GM12878 (cell line): ENCODE measurements around the gene CLEC3A. TPM values are rescaled to one million over a fixed set of nuclear protein-coding genes. Genes with fewer than 3 reads are reported as not detected.

Experiments used
- ATAC-seq: fragments of 200-7000 bp; cut with Tn5 transposase; 3 replicates; pipeline ENCODE4 v1.9.1; 2020; ENCODE audit warnings: mild to moderate bottlenecking, moderate library complexity
- BruUV-seq: library from RNA; stranded (reverse); fragments of 400-500 nt; replicated peaks from 2 replicates; lab custom pipeline; 2021; lab: Mats Ljungman, UMichigan
- CTCF ChIA-PET: fragments of 300-600 bp; sonication (Branson Sonifier 250); formaldehyde crosslinking; extraction: SDS; loops from one replicate; lab custom pipeline; 2021; ENCODE audit warnings: inconsistent platforms; lab: Yijun Ruan, JAX
- POLR2A ChIA-PET: fragments of 350-600 bp; formaldehyde crosslinking; extraction: SDS; loops from one replicate; lab custom pipeline; 2021; ENCODE audit warnings: inconsistent platforms; lab: Charles Lee
- RAD21 ChIA-PET: fragments of 300-600 bp; sonication (Branson Sonifier 250); formaldehyde crosslinking; loops from one replicate; lab custom pipeline; 2023; ENCODE audit warnings: antibody characterized with exemption; ENCODE audit not compliant: unreplicated experiment; lab: Charles Lee
- SMC1A ChIA-PET: fragments of 300-600 bp; sonication (Branson Sonifier 250); formaldehyde crosslinking; loops from one replicate; lab custom pipeline; 2023; ENCODE audit not compliant: unreplicated experiment, uncharacterized antibody; lab: Charles Lee
- DNase-seq: peaks from one replicate; pipeline ENCODE4 v3.0.0-alpha.2; 2011; ENCODE audit warnings: low read depth, low spot score
- FAIRE-seq: peaks from 3 replicates; lab custom pipeline; 2011; peaks lifted over from hg19 to GRCh38; lab: Jason Lieb, UNC
- H2AFZ ChIP-seq: 2 replicates; pipeline ENCODE4 v1.6.0; 2011; ENCODE audit warnings: low read depth, low read length, control low read depth; ENCODE audit not compliant: control insufficient read depth
- H3K27ac ChIP-seq: 2 replicates; pipeline ENCODE4 v1.5.1; 2011; ENCODE audit warnings: control low read depth; ENCODE audit not compliant: control insufficient read depth, insufficient read depth
- H3K27me3 ChIP-seq, 2 experiments: replicated peaks in 1 of 2; 2 replicates each; pipeline versions ENCODE4 v1.6.0 to v1.6.1; 2011; ENCODE audit warnings: low read length in 1 of 2; ENCODE audit not compliant: control insufficient read depth in 2 of 2, insufficient read depth in 2 of 2
- H3K36me3 ChIP-seq, 2 experiments: 2 replicates each; pipeline ENCODE4 v1.5.1; 2011; ENCODE audit warnings: low read length in 1 of 2; ENCODE audit not compliant: control insufficient read depth in 2 of 2, insufficient read depth in 2 of 2
- H3K4me1 ChIP-seq: 2 replicates; pipeline ENCODE4 v1.6.1; 2011; ENCODE audit warnings: mild to moderate bottlenecking, low read length, moderate library complexity, mixed read lengths; ENCODE audit not compliant: control insufficient read depth, insufficient read depth
- H3K4me2 ChIP-seq: 2 replicates; pipeline ENCODE4 v1.6.0; 2011; ENCODE audit warnings: control low read depth; ENCODE audit not compliant: control insufficient read depth, insufficient read depth
- H3K4me3 ChIP-seq: fragments of 200-600 bp; sonication (generic); 2 replicates; pipeline ENCODE4 v1.5.1; 2016
- H3K79me2 ChIP-seq: 2 replicates; pipeline ENCODE4 v1.6.0; 2011; ENCODE audit warnings: low read length; ENCODE audit not compliant: control insufficient read depth, insufficient read depth
- H3K9ac ChIP-seq: 2 replicates; pipeline ENCODE4 v1.8.0; 2011; ENCODE audit warnings: low read length, control low read depth, mixed read lengths; ENCODE audit not compliant: control insufficient read depth, insufficient read depth
- H3K9me3 ChIP-seq: replicated peaks from 3 replicates; pipeline ENCODE4 v1.5.1; 2011; ENCODE audit warnings: mild to moderate bottlenecking, low read length; ENCODE audit not compliant: control insufficient read depth, insufficient read depth
- H4K20me1 ChIP-seq: 2 replicates; pipeline ENCODE4 v1.6.0; 2011; ENCODE audit not compliant: control insufficient read depth, insufficient read depth
- BCL11A ChIP-seq: IDR thresholded peaks from 2 replicates; pipeline ENCODE4 v1.6.1; 2011; ENCODE audit warnings: low read depth, low read length
- BHLHE40 ChIP-seq, 2 experiments: fragments of 450-650 bp in 1 of 2; IDR thresholded peaks; 2 replicates each; pipeline ENCODE4 v1.6.1; 2011 to 2017; ENCODE audit warnings: low read depth in 2 of 2, borderline replicate concordance in 1 of 2, improper control_type of control experiment in 1 of 2, low read length in 1 of 2, mild to moderate bottlenecking in 1 of 2
- CHD2 ChIP-seq: IDR thresholded peaks from 2 replicates; pipeline ENCODE4 v1.6.1; 2011; ENCODE audit warnings: low read depth, low read length, improper control_type of control experiment, borderline replicate concordance
- DPF2 ChIP-seq: fragments of 450-650 bp; IDR thresholded peaks from 2 replicates; pipeline ENCODE4 v1.6.1; 2017; ENCODE audit warnings: mild to moderate bottlenecking
- POU2F2 ChIP-seq: IDR thresholded peaks from 3 replicates; pipeline ENCODE4 v1.6.1; 2011; ENCODE audit warnings: low read depth, mild to moderate bottlenecking, low read length, borderline replicate concordance
- YBX1 ChIP-seq: fragments of 450-650 bp; IDR thresholded peaks from 2 replicates; pipeline ENCODE4 v1.6.1; 2016; ENCODE audit warnings: antibody characterized with exemption
- WGBS: methylation state at CpG from one replicate; pipeline ENCODE4 v1.1.6; 2016; ENCODE audit warnings: low lambda C conversion rate; ENCODE audit not compliant: insufficient replicate concordance, insufficient coverage; ENCODE audit errors: missing lambda C conversion rate; 5-methylcytosine and 5-hydroxymethylcytosine counted together
- in situ Hi-C: fragments of 300-500 bp; cut with MboI; formaldehyde crosslinking; loops from 9 replicates; pipeline ENCODE4 v1.14.3; 2018; ENCODE audit warnings: mixed read lengths
- intact Hi-C: fragments of 100-400 bp; cut with micrococcal nuclease; formaldehyde crosslinking; loops from one replicate; pipeline ENCODE4 v1.14.2; 2022; ENCODE audit not compliant: unreplicated experiment
- polyA plus RNA-seq, 11 experiments: library from polyadenylated mRNA; depleted of rRNA in 4 of 11; unstranded in 6 of 11; stranded (reverse) in 5 of 11; fragments of >200 nt; fragmentation: Nextera tagmentation in 4 of 11; fragmentation: Illumina TruSeq in 1 of 11; extraction: Ambion mirVana in 4 of 11; extraction: Trizol in 1 of 11; gene quantifications; 1 replicate in 1 of 11; 2 replicates in 10 of 11; pipeline versions ENCODE4 v1.2.1 to v1.2.3, GENCODE V29; 2011 to 2016; ENCODE audit warnings: inconsistent platforms in 2 of 11, missing spikeins in 2 of 11, low read depth in 1 of 11
- total RNA-seq, 4 experiments: library from RNA; depleted of rRNA in 3 of 4; stranded (reverse); fragments of >200 nt in 3 of 4; fragmentation: Illumina TruSeq in 1 of 4; extraction: Trizol in 1 of 4; gene quantifications; 2 replicates each; pipeline versions ENCODE4 v1.2.1 to v1.2.3, GENCODE V29; 2013 to 2021

Gene CLEC3A
- total and polyA plus RNA-seq, 10 of the 15 experiments (the other 5 are each of a cell fraction or from before 2014, with no cell fraction given): not detected

- RAD21 ChIA-PET: interaction anchor here (1.2 kb wide), 1 partner anchor 38 kb away, joined by 3 read pairs; no protein-coding TSS in a partner anchor
- Histone ChIP-seq H4K20me1 (no peaks in the 10 kb centered on the region), H3K9ac (no peak overlapping the region), H3K27me3 (no peaks in the 10 kb centered on the region; a peak in 1 of 4 replicates), H3K27ac (no peak overlapping the region), H2AFZ (no peak overlapping the region), H3K79me2 (no peaks in the 10 kb centered on the region), H3K9me3 (no peaks in the 10 kb centered on the region), H3K4me1 (no peaks in the 10 kb centered on the region), H3K36me3 (no peaks in the 10 kb centered on the region), H3K4me3 (no peak overlapping the region), H3K4me2 (no peak overlapping the region)
- DNase-seq (no peak), ATAC-seq (no peak), FAIRE-seq (no peak)
- SMC1A ChIA-PET: no interaction called here
- CTCF ChIA-PET: interaction anchor here (1.2 to 3.3 kb wide), 4 partner anchors 9 to 384 kb away, joined by 3 to 10 read pairs (median 4); partner anchors contain the start of gene WWOX
- intact Hi-C loops: no loop called here
- BruUV-seq: no TSS peak
- 31% methylated on average over 5 of the region's 5 CpGs for WGBS
- TF ChIP-seq BHLHE40 (IDR thresholded peaks at IDR 0.05; ENCODE audit: borderline replicate concordance in 1 of 2, low read depth in 2 of 2, low read length in 1 of 2) (no peak), YBX1 (no peak)
- POLR2A ChIA-PET: no interaction called here
- in situ Hi-C loops: no loop called here
These were observed 37.9 kb downstream of the CLEC3A start for GRCh38 chr16:78060295-78060694.

GRCh38 chr16:78060809-78061208 lies 38.5 kb downstream of the CLEC3A start:
- ChIA-PET SMC1A (no interaction called here), POLR2A (interaction anchor here (0.6 kb wide), 1 partner anchor 15 kb away, joined by 4 read pairs; no protein-coding TSS in a partner anchor), CTCF (interaction anchor here (1.2 to 3.3 kb wide), 4 partner anchors 10 to 384 kb away, joined by 3 to 10 read pairs (median 4); partner anchors contain the start of gene WWOX), RAD21 (interaction anchor here (1.2 kb wide), 1 partner anchor 38 kb away, joined by 3 read pairs; no protein-coding TSS in a partner anchor)
- H3K4me3 ChIP-seq: no peak overlapping the region
- no peaks in the 10 kb centered on the region for H3K9me3 ChIP-seq
- WGBS: 37% methylated on average over 5 of the region's 5 CpGs
- FAIRE-seq (no peak), DNase-seq (no peak), ATAC-seq (no peak)
- no peaks in the 10 kb centered on the region for H3K4me1 ChIP-seq
- intact Hi-C loops: no loop called here
- no peak overlapping the region for H3K9ac ChIP-seq
- H4K20me1 ChIP-seq: no peaks in the 10 kb centered on the region
- H3K4me2 ChIP-seq: no peak overlapping the region
- H3K27me3 ChIP-seq: no peaks in the 10 kb centered on the region; a peak in 1 of 4 replicates
- H3K27ac ChIP-seq: no peak overlapping the region
- no peaks in the 10 kb centered on the region for H3K79me2 ChIP-seq
- BruUV-seq: no TSS peak
- no peaks in the 10 kb centered on the region for H3K36me3 ChIP-seq
- no peak overlapping the region for H2AFZ ChIP-seq
- no peak for TF ChIP-seq DPF2
- TF ChIP-seq CHD2: no peak
- TF ChIP-seq BCL11A: no peak
- no peak for TF ChIP-seq POU2F2
- in situ Hi-C loops: no loop called here
